Spleen (tissue), 7 donors: ENCODE results near the gene WNT1.

Experiments
- CTCF ChIP-seq, 11 experiments: fragments of 200-600 bp in 7 of 11; fragments of 450-650 bp in 4 of 11; sonication (generic) in 4 of 11; IDR thresholded peaks in 8 of 11; conservative IDR thresholded peaks in 3 of 11; 1 replicate in 7 of 11; 2 replicates in 4 of 11; pipeline versions ENCODE4 v1.4.0 to v1.8.0; 2016 to 2021; ENCODE audit warnings: antibody characterized with exemption in 11 of 11, inconsistent platforms in 4 of 11, mild to moderate bottlenecking in 1 of 11
- POLR2A ChIP-seq, 3 donors: fragments of 450-650 bp; IDR thresholded peaks; one replicate each; pipeline ENCODE4 v1.5.1; 2017; ENCODE audit warnings: antibody characterized with exemption in 3 of 3, mild to moderate bottlenecking in 1 of 3
- donor health status: DM: no; HTN: no; CAD: no; lungs with moderate emphysema.
- donor health status: DM: no; HTN: no; CAD: no.
- donor health status: DM: no; HTN: no; CAD: no.

GRCh38 chr12:48966177-48966895 lies 11.8 kb upstream of the WNT1 start:
- TF ChIP-seq POLR2A (IDR thresholded peaks at IDR 0.05): no peak
- no peak for TF ChIP-seq CTCF (IDR thresholded peaks at IDR 0.05 in 8 of 11, conservative IDR thresholded peaks at IDR 0.05 in 3 of 11)
